ENCODE results near the gene SRGAP1. TPM values are rescaled to one million over a fixed set of nuclear protein-coding genes. Genes with fewer than 3 reads are reported as not detected.
A peak's percentile ranks its signal among the peaks of the same experiment; 100 is the strongest.

SRGAP1 gene
- total RNA-seq, 1 donor, result 26.1 TPM

DNA sequence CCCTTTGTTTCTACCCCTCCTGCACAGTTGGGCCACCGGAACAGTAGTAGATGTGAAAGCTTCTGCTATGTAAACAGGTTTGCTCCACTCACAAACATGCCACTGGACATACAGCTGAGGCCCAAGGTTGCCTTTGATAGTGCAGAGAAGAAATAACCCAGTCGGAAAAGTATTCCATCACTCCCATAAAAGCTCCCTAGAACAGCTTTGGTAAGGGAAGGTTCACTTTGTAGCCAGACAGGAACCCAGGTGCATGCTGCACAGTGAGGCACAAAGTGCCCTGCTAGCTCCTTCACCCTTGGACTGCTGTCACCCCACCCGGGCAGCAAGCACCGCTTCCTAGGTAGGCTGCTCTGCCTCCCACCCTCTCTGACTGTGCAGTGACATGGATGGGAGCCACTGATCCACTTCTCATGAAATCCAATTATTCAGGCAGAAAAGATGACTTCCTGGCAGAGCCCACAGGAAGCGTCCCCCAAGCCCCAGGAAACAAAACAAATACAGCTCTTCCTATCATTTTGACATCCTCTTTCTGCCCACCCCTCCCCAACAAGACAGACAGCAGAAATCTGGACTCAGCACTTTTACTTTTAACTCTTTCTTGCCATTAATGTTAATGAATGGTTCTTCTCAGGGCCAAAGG, 100.2 kb downstream of the SRGAP1 start:
- peaks cover 89% of the 10 kb centered on the region for H3K79me2 ChIP-seq (ENCODE audit: insufficient read depth, low read length)

DNA sequence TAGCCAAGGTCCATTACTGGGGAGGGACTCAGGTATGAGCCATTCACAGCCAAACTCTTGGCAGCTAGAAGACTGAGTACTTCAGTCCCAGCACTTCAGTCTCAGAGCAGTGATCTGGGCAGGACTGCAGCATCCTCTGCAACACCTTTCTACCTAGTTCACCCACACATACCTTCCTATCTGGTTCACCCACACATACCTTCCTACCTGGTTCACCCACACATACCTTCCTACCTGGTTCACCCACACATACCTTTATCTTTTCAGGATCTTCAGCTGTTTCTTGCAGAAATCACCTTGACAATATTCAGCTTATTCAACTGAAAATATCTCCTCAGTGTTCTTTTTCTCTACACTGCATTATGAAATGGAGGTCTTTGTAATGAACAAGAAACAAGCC, 101.3 kb downstream of the SRGAP1 start:
- Histone ChIP-seq H3K36me3 (ENCODE audit: insufficient read depth, low read length) (no peaks in the 10 kb centered on the region), H3K4me1 (ENCODE audit: insufficient read depth, low read length) (no peaks in the 10 kb centered on the region), H3K79me2 (ENCODE audit: insufficient read depth, low read length) (peaks cover 89% of the 10 kb centered on the region), H4K20me1 (ENCODE audit: insufficient read depth, low read length) (peaks cover 8% of the 10 kb centered on the region), H3K9me3 (ENCODE audit: low read depth, low read length) (no peaks in the 10 kb centered on the region), H3K27ac (ENCODE audit: low read depth, low read length) (no peak overlapping the region), H2AFZ (ENCODE audit: low read length) (no peak overlapping the region), H3K27me3 (ENCODE audit: insufficient read depth, low read length) (no peaks in the 10 kb centered on the region), H3K4me2 (ENCODE audit: insufficient read depth, low read length) (no peak overlapping the region), H3K4me3 (ENCODE audit: insufficient read depth, low read length) (no peak overlapping the region)
- DNase-seq (ENCODE audit: insufficient read length, low spot score, missing footprints), result no peak
- TF ChIP-seq, protein P1, sequence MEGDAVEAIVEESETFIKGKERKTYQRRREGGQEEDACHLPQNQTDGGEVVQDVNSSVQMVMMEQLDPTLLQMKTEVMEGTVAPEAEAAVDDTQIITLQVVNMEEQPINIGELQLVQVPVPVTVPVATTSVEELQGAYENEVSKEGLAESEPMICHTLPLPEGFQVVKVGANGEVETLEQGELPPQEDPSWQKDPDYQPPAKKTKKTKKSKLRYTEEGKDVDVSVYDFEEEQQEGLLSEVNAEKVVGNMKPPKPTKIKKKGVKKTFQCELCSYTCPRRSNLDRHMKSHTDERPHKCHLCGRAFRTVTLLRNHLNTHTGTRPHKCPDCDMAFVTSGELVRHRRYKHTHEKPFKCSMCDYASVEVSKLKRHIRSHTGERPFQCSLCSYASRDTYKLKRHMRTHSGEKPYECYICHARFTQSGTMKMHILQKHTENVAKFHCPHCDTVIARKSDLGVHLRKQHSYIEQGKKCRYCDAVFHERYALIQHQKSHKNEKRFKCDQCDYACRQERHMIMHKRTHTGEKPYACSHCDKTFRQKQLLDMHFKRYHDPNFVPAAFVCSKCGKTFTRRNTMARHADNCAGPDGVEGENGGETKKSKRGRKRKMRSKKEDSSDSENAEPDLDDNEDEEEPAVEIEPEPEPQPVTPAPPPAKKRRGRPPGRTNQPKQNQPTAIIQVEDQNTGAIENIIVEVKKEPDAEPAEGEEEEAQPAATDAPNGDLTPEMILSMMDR (IDR thresholded peaks at IDR 0.05; ENCODE audit: extremely low read depth, low read depth, low read length), result no peak

More for the DNA sequence above, 100.2 kb downstream of the SRGAP1 start:
- Histone ChIP-seq H3K4me1 (ENCODE audit: insufficient read depth, low read length) (no peaks in the 10 kb centered on the region), H4K20me1 (ENCODE audit: insufficient read depth, low read length) (peaks cover 6% of the 10 kb centered on the region), H3K27ac (ENCODE audit: low read depth, low read length) (no peak overlapping the region), H3K27me3 (ENCODE audit: insufficient read depth, low read length) (no peaks in the 10 kb centered on the region), H3K4me3 (ENCODE audit: insufficient read depth, low read length) (no peak overlapping the region), H3K4me2 (ENCODE audit: insufficient read depth, low read length) (no peak overlapping the region), H3K36me3 (ENCODE audit: insufficient read depth, low read length) (no peaks in the 10 kb centered on the region), H2AFZ (ENCODE audit: low read length) (no peak overlapping the region), H3K9me3 (ENCODE audit: low read depth, low read length) (no peaks in the 10 kb centered on the region)
- TF ChIP-seq, protein P1 (IDR thresholded peaks at IDR 0.05; ENCODE audit: extremely low read depth, low read depth, low read length), result no peak
- DNase-seq (ENCODE audit: insufficient read length, low spot score, missing footprints), result no peak

DNA sequence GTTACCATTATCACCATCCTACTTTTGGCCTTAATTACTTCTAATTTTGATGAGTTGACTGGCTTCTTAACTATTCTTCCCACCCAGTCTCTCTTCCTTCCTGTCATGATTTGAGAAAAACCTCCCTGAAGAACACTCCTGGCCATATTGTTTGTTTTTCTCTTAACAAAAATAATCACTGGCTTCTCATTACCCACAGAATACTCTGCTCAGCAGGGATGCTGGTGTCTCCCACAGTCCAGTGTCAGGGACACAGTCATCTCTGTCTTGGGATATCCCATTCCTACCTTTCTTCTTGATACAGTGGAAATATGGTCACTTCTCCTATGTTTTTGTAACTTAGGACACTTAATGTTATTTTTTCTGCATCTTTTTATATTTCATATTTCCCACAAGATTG, 103.7 kb downstream of the SRGAP1 start:
- H3K4me2 ChIP-seq (ENCODE audit: insufficient read depth, low read length), result no peak overlapping the region
- H3K36me3 ChIP-seq (ENCODE audit: insufficient read depth, low read length), result no peaks in the 10 kb centered on the region
- H3K4me1 ChIP-seq (ENCODE audit: insufficient read depth, low read length), result no peaks in the 10 kb centered on the region
- H4K20me1 ChIP-seq (ENCODE audit: insufficient read depth, low read length), result peaks cover 15% of the 10 kb centered on the region
- H3K27ac ChIP-seq (ENCODE audit: low read depth, low read length), result no peak overlapping the region
- peaks cover 88% of the 10 kb centered on the region for H3K79me2 ChIP-seq (ENCODE audit: insufficient read depth, low read length)
- H3K27me3 ChIP-seq (ENCODE audit: insufficient read depth, low read length), result no peaks in the 10 kb centered on the region
- no peaks in the 10 kb centered on the region for H3K9me3 ChIP-seq (ENCODE audit: low read depth, low read length)
- H3K4me3 ChIP-seq (ENCODE audit: insufficient read depth, low read length), result no peak overlapping the region
- DNase-seq (ENCODE audit: insufficient read length, low spot score, missing footprints), result peak; percentile 19
- no peak overlapping the region for H2AFZ ChIP-seq (ENCODE audit: low read length)
- TF ChIP-seq, protein P1 (IDR thresholded peaks at IDR 0.05; ENCODE audit: extremely low read depth, low read depth, low read length), result no peak

DNA sequence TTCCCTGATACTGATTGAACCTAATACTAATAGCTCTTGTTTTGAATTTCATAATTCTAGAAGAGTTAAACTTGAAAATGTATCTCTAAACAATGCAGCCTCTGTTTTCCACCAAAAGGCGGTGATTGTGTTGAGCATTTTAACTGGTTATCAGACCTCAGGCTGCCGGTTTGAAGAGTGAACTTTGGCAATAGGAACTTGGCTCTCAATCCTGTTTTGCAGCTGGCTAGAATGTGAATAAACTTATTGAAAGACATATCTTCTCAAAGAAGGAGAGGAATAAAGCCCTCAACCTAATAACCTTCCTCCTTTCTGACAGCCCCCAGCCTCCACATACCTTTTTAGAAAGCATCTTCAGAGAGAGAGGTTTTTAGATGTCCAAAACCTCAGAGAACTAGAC, 105.4 kb downstream of the SRGAP1 start:
- H2AFZ ChIP-seq (ENCODE audit: low read length), result no peak overlapping the region
- no peaks in the 10 kb centered on the region for H3K36me3 ChIP-seq (ENCODE audit: insufficient read depth, low read length)
- no peak overlapping the region for H3K4me2 ChIP-seq (ENCODE audit: insufficient read depth, low read length)
- H3K4me1 ChIP-seq (ENCODE audit: insufficient read depth, low read length), result no peaks in the 10 kb centered on the region
- H3K79me2 ChIP-seq (ENCODE audit: insufficient read depth, low read length), result peaks cover 84% of the 10 kb centered on the region
- TF ChIP-seq, protein P1 (IDR thresholded peaks at IDR 0.05; ENCODE audit: extremely low read depth, low read depth, low read length), result no peak
- no peak overlapping the region for H3K4me3 ChIP-seq (ENCODE audit: insufficient read depth, low read length)
- peak; percentile 25 for DNase-seq (ENCODE audit: insufficient read length, low spot score, missing footprints)
- H3K9me3 ChIP-seq (ENCODE audit: low read depth, low read length), result no peaks in the 10 kb centered on the region
- peaks cover 12% of the 10 kb centered on the region for H4K20me1 ChIP-seq (ENCODE audit: insufficient read depth, low read length)
- no peaks in the 10 kb centered on the region for H3K27me3 ChIP-seq (ENCODE audit: insufficient read depth, low read length)
- H3K27ac ChIP-seq (ENCODE audit: low read depth, low read length), result no peak overlapping the region
